ENCODE data around the gene DAB2IP. TPM values are rescaled to one million over a fixed set of nuclear protein-coding genes. Genes with fewer than 3 reads are reported as not detected.
"Not testable (repeated sequence)": the region's sequence is repeated elsewhere in the genome, so short reads cannot be mapped to it uniquely, and the experiment has no call there.

Gene DAB2IP
- total RNA-seq, 6 donors from 2014 or later = 61.8 to 98.0 (median 77.2) TPM

- H3K4me1 ChIP-seq = peaks cover 0 to 5% (median 2%) of the 10 kb centered on the region in 4 donors
- no peaks in the 10 kb centered on the region for H3K36me3 ChIP-seq
- no peak overlapping the region for H3K4me3 ChIP-seq
- WGBS, 2 donors = 86% methylated on average over 1 to 2 of the region's 2 CpGs
- DNase-seq = no peak
- H3K27ac ChIP-seq = no peak overlapping the region
- H3K27me3 ChIP-seq = no peaks in the 10 kb centered on the region
- no peak for ATAC-seq (ENCODE audit: low FRiP score in 2 of 2)
- H3K9me3 ChIP-seq = no peaks in the 10 kb centered on the region
- TF ChIP-seq CTCF (IDR thresholded peaks at IDR 0.05) (no peak), POLR2AphosphoS5 (IDR thresholded peaks at IDR 0.05) (no peak), POLR2A (IDR thresholded peaks at IDR 0.05) (no peak), EP300 (IDR thresholded peaks at IDR 0.05) (no peak)
Measured at GRCh38 chr9:121641224-121641611, 10.2 kb upstream of the DAB2IP start.

GRCh38 chr9:121642758-121643157, 8.7 kb upstream of the DAB2IP start:
- TF ChIP-seq POLR2A (IDR thresholded peaks at IDR 0.05) = no peak
- TF ChIP-seq CTCF (IDR thresholded peaks at IDR 0.05) = no peak
- TF ChIP-seq POLR2AphosphoS5 (IDR thresholded peaks at IDR 0.05) = no peak
- no peak for TF ChIP-seq EP300 (IDR thresholded peaks at IDR 0.05)
- no peaks in the 10 kb centered on the region for H3K4me1 ChIP-seq
- no peaks in the 10 kb centered on the region for H3K36me3 ChIP-seq
- H3K9me3 ChIP-seq = no peaks in the 10 kb centered on the region
- no peak overlapping the region for H3K4me3 ChIP-seq
- DNase-seq (no peak), ATAC-seq (ENCODE audit: low FRiP score in 2 of 2) (no peak)
- H3K27me3 ChIP-seq = no peaks in the 10 kb centered on the region
- H3K27ac ChIP-seq = no peak overlapping the region
- WGBS, 2 donors = 79 to 84% methylated on average over 3 of the region's 3 CpGs

- no peaks in the 10 kb centered on the region for H3K4me1 ChIP-seq
- H3K36me3 ChIP-seq = no peaks in the 10 kb centered on the region
- TF ChIP-seq POLR2AphosphoS5 (IDR thresholded peaks at IDR 0.05) = no peak
- no peak overlapping the region for H3K27ac ChIP-seq
- no peaks in the 10 kb centered on the region for H3K27me3 ChIP-seq
- H3K9me3 ChIP-seq = no peaks in the 10 kb centered on the region
- ATAC-seq (ENCODE audit: low FRiP score in 2 of 2) = no peak
- no peak overlapping the region for H3K4me3 ChIP-seq
- DNase-seq = no peak
- WGBS, 2 donors = 91 to 94% methylated on average over 3 of the region's 3 CpGs
Measured at GRCh38 chr9:121643473-121643872, 8.0 kb upstream of the DAB2IP start.

GRCh38 chr9:121644040-121644439, 7.4 kb upstream of the DAB2IP start:
- not testable (repeated sequence) for H3K4me3 ChIP-seq; H3K36me3 ChIP-seq; ATAC-seq (ENCODE audit: low FRiP score in 2 of 2); H3K27me3 ChIP-seq; H3K27ac ChIP-seq; H3K9me3 ChIP-seq; DNase-seq; H3K4me1 ChIP-seq
- WGBS, 2 donors = 87 to 94% methylated on average over 10 of the region's 10 CpGs

GRCh38 chr9:121645003-121645402, 6.4 kb upstream of the DAB2IP start:
- no peaks in the 10 kb centered on the region for H3K27me3 ChIP-seq
- ATAC-seq (ENCODE audit: low FRiP score in 2 of 2) = peak in 1 of 2 donors; percentile 20
- no peak for DNase-seq
- H3K36me3 ChIP-seq = no peaks in the 10 kb centered on the region
- TF ChIP-seq CTCF (IDR thresholded peaks at IDR 0.05) = no peak
- TF ChIP-seq POLR2AphosphoS5 (IDR thresholded peaks at IDR 0.05) = no peak
- no peak for TF ChIP-seq EP300 (IDR thresholded peaks at IDR 0.05)
- TF ChIP-seq POLR2A (IDR thresholded peaks at IDR 0.05) = no peak
- no peaks in the 10 kb centered on the region for H3K9me3 ChIP-seq
- no peak overlapping the region for H3K4me3 ChIP-seq
- H3K27ac ChIP-seq = no peak overlapping the region
- WGBS, 2 donors = 35 to 54% methylated on average over 3 to 4 of the region's 4 CpGs
- H3K4me1 ChIP-seq = peaks cover under 1 to 6% (median 2%) of the 10 kb centered on the region in 4 donors

Measured in upper lobe of left lung (tissue), 6 donors.